Bronchus fibroblast of lung (primary cell): Measurements from ENCODE around the gene CFHR4. TPM values are rescaled to one million over a fixed set of nuclear protein-coding genes. Genes with fewer than 3 reads are reported as not detected.

Experiments used
- total RNA-seq: library from RNA; depleted of rRNA; stranded (reverse); fragments of >200 nt; gene quantifications from 2 replicates; pipeline ENCODE4 v1.2.3, GENCODE V29; 2015

CFHR4 gene
- not detected in 2 replicates for total RNA-seq

DNA sequence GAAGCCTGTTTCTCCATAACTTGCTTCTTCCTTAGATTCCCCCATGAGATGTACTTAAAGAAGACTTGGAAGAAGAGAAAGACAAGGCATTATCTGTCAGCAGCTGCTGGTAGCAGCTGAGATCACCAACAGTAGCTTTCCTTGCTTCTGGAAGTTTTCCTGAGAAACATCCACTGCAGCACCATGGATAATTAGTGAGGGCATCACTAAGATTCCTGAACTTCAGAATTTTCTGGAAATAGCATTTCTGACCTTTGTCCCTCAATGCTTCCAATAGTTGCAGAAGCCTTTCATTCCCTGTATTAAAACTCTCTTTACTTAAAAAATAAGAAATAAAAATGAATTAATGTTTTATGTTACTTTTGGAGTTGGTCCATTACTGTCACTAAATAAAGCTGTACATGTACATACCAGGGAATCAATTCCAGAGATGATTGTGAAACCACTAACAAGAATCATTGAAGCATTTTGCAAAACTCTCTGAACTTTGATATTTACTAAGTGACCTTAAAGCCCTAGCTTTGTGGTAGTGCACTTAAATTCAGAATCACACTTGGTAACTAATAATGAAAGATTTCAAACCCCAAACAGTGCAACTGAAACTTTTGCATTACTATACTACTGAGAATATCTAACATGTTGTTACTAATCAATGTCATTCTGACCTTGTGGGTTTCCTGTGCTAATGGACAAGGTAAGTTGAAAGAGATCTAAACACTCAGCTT is at the start of gene CFHR4:
Gene CFHR4 (plus strand): TSS at position 538 of the 725 bp plus-strand sequence. CDS start 99 bp downstream, at position 637.

DNA sequence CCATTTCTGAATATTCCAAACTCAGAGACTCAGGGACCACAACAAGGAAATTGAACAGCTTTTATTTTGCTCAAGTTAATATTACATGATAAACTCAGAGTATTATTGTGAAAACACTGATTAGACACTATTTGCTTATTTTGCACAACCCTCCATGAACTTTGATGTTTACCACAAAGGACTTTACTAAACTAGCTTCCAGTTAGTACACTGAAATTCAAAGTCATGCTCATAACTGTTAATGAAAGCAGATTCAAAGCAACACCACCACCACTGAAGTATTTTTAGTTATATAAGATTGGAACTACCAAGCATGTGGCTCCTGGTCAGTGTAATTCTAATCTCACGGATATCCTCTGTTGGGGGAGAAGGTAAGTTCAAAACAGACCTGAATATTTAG is 55.7 kb downstream of the CFHR4 start, which contains the start of gene CFHR2:
Gene CFHR2 (plus strand): TSS at position 171 of the 400 bp plus-strand sequence. CDS start 143 bp downstream, at position 314.

Other genes starting within 250 kb of the CFHR4 start
- 30.6 and 35.6 TPM in 2 replicates for gene CFH, start 236.0 kb upstream of the CFHR4 start, total RNA-seq
- not detected in 2 replicates for gene CFHR3, start 113.2 kb upstream of the CFHR4 start, total RNA-seq
- gene CFHR1, start 68.3 kb upstream of the CFHR4 start, total RNA-seq, result 0.17 TPM in 1 of 2 replicates, not detected in the other
- gene CFHR2, start 55.7 kb downstream of the CFHR4 start, total RNA-seq, result not detected in 2 replicates
- not detected in 2 replicates for gene CFHR5, start 89.5 kb downstream of the CFHR4 start, total RNA-seq
- not detected in 2 replicates for gene F13B, start 179.2 kb downstream of the CFHR4 start, total RNA-seq